Measurements from ENCODE around the gene TIAM2. TPM values are rescaled to one million over a fixed set of nuclear protein-coding genes. Genes with fewer than 3 reads are reported as not detected.

TIAM2 gene
- total RNA-seq, 1 experiment from 2014 or later = 12.9 TPM

DNA sequence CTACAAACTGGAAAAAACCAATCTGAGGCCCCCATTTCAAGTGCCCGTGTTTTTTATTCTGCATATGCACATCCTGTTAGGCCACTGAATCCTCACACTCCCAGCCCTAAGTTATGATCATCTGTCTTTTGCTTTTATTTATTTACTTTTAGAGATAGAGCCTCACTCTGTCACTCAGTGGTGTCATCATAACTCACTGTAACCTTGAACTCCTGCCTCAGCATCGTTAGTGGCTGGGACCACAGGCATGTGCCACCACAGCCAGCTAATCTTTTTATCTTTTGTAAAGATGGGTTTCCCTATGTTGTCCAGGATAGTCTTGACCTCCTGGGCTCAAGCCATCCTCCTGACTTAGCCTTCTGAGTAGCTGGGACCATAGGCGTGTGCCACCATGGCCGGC, 239.1 kb downstream of the TIAM2 start:
- intact Hi-C loops (cut with micrococcal nuclease; ENCODE audit: unreplicated experiment) = no loop called here

DNA sequence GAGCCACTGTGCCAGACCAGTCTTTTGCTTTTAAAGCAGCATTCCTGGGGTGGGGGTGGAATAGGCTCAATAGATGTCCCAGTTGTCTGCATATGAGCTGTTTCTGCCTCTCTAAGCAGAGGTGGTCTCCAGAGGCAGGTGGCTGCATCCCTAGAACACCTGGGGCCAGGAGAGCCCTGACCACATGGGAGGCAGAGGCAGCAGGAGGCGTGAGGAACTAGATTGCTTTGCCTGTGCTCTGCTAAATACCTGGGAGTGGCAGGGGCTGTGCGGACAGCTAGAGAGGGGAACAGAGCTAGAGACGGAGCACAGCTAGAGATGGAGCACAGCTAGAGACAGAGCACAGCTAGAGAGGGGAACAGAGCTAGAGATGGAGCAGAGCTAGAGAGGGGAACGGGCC, 239.6 kb downstream of the TIAM2 start:
- no peak for DNase-seq
- Mint-ChIP-seq H3K4me1 (ENCODE audit: low read depth, unreplicated experiment) (no peaks in the 10 kb centered on the region), H3K4me3 (ENCODE audit: low read depth, unreplicated experiment) (no peak overlapping the region), H3K9me3 (ENCODE audit: low read depth, unreplicated experiment) (peaks cover 2% of the 10 kb centered on the region), H3K36me3 (ENCODE audit: insufficient read depth, unreplicated experiment) (peaks cover 12% of the 10 kb centered on the region), H3K27ac (ENCODE audit: unreplicated experiment) (no peak overlapping the region), H3K27me3 (ENCODE audit: unreplicated experiment) (no peaks in the 10 kb centered on the region)
- intact Hi-C loops (cut with micrococcal nuclease; ENCODE audit: unreplicated experiment) = no loop called here
- CTCF ChIA-PET = no interaction called here
- TF ChIP-seq, protein P1, sequence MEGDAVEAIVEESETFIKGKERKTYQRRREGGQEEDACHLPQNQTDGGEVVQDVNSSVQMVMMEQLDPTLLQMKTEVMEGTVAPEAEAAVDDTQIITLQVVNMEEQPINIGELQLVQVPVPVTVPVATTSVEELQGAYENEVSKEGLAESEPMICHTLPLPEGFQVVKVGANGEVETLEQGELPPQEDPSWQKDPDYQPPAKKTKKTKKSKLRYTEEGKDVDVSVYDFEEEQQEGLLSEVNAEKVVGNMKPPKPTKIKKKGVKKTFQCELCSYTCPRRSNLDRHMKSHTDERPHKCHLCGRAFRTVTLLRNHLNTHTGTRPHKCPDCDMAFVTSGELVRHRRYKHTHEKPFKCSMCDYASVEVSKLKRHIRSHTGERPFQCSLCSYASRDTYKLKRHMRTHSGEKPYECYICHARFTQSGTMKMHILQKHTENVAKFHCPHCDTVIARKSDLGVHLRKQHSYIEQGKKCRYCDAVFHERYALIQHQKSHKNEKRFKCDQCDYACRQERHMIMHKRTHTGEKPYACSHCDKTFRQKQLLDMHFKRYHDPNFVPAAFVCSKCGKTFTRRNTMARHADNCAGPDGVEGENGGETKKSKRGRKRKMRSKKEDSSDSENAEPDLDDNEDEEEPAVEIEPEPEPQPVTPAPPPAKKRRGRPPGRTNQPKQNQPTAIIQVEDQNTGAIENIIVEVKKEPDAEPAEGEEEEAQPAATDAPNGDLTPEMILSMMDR (IDR thresholded peaks at IDR 0.05; ENCODE audit: unreplicated experiment) = no peak
- no TSS peak for BruUV-seq (replicated peaks)

More for the DNA sequence above, 239.1 kb downstream of the TIAM2 start:
- CTCF ChIA-PET = no interaction called here
- H3K27me3 Mint-ChIP-seq (ENCODE audit: unreplicated experiment) = no peaks in the 10 kb centered on the region
- peaks cover 12% of the 10 kb centered on the region for H3K36me3 Mint-ChIP-seq (ENCODE audit: insufficient read depth, unreplicated experiment)
- no peak overlapping the region for H3K27ac Mint-ChIP-seq (ENCODE audit: unreplicated experiment)
- H3K9me3 Mint-ChIP-seq (ENCODE audit: low read depth, unreplicated experiment) = peaks cover 2% of the 10 kb centered on the region
- TF ChIP-seq, protein P1 (IDR thresholded peaks at IDR 0.05; ENCODE audit: unreplicated experiment) = no peak
- BruUV-seq (replicated peaks) = no TSS peak
- no peak for DNase-seq
- H3K4me1 Mint-ChIP-seq (ENCODE audit: low read depth, unreplicated experiment) = no peaks in the 10 kb centered on the region
- H3K4me3 Mint-ChIP-seq (ENCODE audit: low read depth, unreplicated experiment) = no peak overlapping the region

DNA sequence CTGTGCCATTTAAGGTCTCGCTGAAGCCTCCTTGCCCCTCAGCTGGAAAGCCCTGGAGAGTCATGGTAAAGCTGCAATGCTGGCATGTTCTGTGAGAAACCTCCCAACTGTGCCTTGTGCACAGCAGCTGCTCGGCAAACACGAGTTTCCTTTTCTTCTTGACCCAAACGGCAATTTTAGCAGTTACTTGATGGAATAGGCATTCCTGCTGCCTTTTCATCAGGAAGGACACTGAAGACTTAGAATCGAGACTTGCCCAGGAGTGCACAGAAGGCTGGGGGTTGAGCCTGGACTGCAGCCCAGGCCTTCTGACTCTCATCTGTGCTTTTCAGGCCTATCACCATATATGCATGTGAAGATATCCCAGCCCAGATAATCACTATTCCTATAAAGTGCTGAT, 240.0 kb downstream of the TIAM2 start:
- no TSS peak for BruUV-seq (replicated peaks)
- intact Hi-C loops (cut with micrococcal nuclease; ENCODE audit: unreplicated experiment) = no loop called here
- H3K9me3 Mint-ChIP-seq (ENCODE audit: low read depth, unreplicated experiment) = peaks cover 2% of the 10 kb centered on the region
- H3K27me3 Mint-ChIP-seq (ENCODE audit: unreplicated experiment) = no peaks in the 10 kb centered on the region
- no peak for DNase-seq
- H3K27ac Mint-ChIP-seq (ENCODE audit: unreplicated experiment) = no peak overlapping the region
- no peak overlapping the region for H3K4me3 Mint-ChIP-seq (ENCODE audit: low read depth, unreplicated experiment)
- TF ChIP-seq, protein P1 (IDR thresholded peaks at IDR 0.05; ENCODE audit: unreplicated experiment) = no peak
- no peaks in the 10 kb centered on the region for H3K4me1 Mint-ChIP-seq (ENCODE audit: low read depth, unreplicated experiment)
- CTCF ChIA-PET = no interaction called here
- peaks cover 10% of the 10 kb centered on the region for H3K36me3 Mint-ChIP-seq (ENCODE audit: insufficient read depth, unreplicated experiment)

DNA sequence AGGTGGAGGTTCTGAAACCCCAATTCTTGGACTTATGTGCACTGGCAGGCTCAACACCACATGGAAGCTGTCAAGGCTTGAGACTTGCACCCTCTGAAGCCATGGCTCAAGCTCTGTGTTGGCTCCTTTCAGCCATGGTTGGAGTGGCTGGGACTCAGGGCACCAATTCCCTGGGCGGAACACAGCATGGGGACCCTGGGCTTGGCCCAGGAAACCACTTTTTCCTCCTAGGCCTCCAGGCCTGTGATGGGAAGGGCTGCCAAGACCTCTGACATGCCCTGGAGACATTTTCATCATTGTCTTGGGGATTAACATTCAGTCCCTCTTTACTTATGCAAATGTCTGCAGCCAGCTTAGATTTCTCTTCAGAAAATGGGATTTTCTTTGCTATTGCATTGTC, 242.5 kb downstream of the TIAM2 start:
- Mint-ChIP-seq H3K36me3 (ENCODE audit: insufficient read depth, unreplicated experiment) (peaks cover 11% of the 10 kb centered on the region), H3K4me3 (ENCODE audit: low read depth, unreplicated experiment) (no peak overlapping the region), H3K27ac (ENCODE audit: unreplicated experiment) (no peak overlapping the region), H3K9me3 (ENCODE audit: low read depth, unreplicated experiment) (peaks cover 2% of the 10 kb centered on the region), H3K27me3 (ENCODE audit: unreplicated experiment) (no peaks in the 10 kb centered on the region), H3K4me1 (ENCODE audit: low read depth, unreplicated experiment) (no peaks in the 10 kb centered on the region)
- CTCF ChIA-PET = no interaction called here
- intact Hi-C loops (cut with micrococcal nuclease; ENCODE audit: unreplicated experiment) = no loop called here
- no TSS peak for BruUV-seq (replicated peaks)
- no peak for DNase-seq
- TF ChIP-seq, protein P1 (IDR thresholded peaks at IDR 0.05; ENCODE audit: unreplicated experiment) = no peak

Measured in Calu3 (cell line).